ENCODE results near the gene XYLT1.

The XYLT1 gene

DNA sequence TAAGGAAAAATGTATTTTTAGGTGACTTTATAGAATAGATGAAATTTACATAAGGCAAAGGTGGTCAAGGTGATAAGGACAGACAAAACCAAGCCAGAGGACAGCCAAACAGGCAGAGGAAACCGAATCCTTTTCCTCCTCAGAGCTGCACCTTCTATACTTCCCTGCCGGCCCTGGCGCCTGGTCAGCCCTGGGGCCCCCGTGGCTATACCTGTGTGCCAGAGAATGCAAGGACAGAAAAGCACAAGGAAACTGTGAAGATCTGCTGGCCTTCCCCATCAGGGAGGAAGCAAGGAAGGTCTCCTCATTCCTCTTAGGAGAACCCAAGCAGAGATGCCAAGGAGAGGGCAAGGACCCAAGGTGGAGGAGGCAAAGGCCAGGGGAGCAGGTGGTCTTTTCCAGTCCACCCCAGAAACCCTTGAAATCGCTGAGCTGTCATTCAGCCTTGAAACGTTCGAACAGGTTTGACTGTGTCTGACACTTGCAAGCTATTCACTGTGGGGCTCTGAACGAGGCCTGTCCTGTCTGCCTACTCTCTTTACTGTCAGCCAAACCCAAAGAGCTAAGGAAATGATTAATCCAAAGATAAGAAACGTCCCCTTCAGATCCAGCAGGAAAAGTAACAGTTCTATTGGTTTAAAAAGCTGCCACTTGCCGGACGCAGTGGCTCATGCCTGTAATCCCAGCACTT is 114.4 kb downstream of the XYLT1 start:
- Histone ChIP-seq H3K4me1 (ENCODE audit: insufficient read depth, poor library complexity, severe bottlenecking) (peaks cover 6% of the 10 kb centered on the region), H3K9me3 (ENCODE audit: severe bottlenecking) (no peaks in the 10 kb centered on the region), H3K36me3 (ENCODE audit: low read depth) (no peaks in the 10 kb centered on the region)

DNA sequence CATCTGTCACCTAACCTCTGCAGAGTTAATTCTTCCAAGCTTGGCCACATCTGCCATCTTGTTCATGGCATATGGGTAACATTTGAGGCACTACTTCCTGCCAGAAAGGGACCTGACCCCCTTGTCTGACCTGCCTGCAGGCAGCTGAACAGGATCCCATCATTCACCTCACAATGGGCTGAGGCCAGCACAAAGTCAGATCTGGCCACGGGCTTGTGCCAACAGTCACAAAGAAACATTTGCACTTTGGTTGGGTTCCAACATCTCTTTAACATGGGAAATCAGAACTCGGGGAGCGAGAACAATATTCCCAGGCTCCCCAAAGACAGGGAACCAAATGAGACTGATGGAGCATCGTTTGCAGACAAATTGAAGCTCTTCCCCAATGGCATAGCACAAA is 116.1 kb downstream of the XYLT1 start:
- H3K36me3 ChIP-seq (ENCODE audit: low read depth) = no peaks in the 10 kb centered on the region
- ATAC-seq (ENCODE audit: low read depth) (no peak), DNase-seq (ENCODE audit: low spot score) (no peak)
- TF ChIP-seq, protein P1, sequence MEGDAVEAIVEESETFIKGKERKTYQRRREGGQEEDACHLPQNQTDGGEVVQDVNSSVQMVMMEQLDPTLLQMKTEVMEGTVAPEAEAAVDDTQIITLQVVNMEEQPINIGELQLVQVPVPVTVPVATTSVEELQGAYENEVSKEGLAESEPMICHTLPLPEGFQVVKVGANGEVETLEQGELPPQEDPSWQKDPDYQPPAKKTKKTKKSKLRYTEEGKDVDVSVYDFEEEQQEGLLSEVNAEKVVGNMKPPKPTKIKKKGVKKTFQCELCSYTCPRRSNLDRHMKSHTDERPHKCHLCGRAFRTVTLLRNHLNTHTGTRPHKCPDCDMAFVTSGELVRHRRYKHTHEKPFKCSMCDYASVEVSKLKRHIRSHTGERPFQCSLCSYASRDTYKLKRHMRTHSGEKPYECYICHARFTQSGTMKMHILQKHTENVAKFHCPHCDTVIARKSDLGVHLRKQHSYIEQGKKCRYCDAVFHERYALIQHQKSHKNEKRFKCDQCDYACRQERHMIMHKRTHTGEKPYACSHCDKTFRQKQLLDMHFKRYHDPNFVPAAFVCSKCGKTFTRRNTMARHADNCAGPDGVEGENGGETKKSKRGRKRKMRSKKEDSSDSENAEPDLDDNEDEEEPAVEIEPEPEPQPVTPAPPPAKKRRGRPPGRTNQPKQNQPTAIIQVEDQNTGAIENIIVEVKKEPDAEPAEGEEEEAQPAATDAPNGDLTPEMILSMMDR (IDR thresholded peaks at IDR 0.05; ENCODE audit: poor library complexity, severe bottlenecking) = no peak
- H3K27me3 ChIP-seq (ENCODE audit: insufficient read depth, poor library complexity, severe bottlenecking) = no peaks in the 10 kb centered on the region
- no peak overlapping the region for H3K27ac ChIP-seq (ENCODE audit: poor library complexity, severe bottlenecking)
- H3K4me3 ChIP-seq (ENCODE audit: severe bottlenecking) = no peak overlapping the region
- no peaks in the 10 kb centered on the region for H3K9me3 ChIP-seq (ENCODE audit: severe bottlenecking)
- peaks cover 1% of the 10 kb centered on the region for H3K4me1 ChIP-seq (ENCODE audit: insufficient read depth, poor library complexity, severe bottlenecking)

More for the DNA sequence above, 114.4 kb downstream of the XYLT1 start:
- ATAC-seq (ENCODE audit: low read depth) (no peak), DNase-seq (ENCODE audit: low spot score) (no peak)
- TF ChIP-seq, protein P1 (IDR thresholded peaks at IDR 0.05; ENCODE audit: poor library complexity, severe bottlenecking) = no peak
- no peak overlapping the region for H3K27ac ChIP-seq (ENCODE audit: poor library complexity, severe bottlenecking)
- no peaks in the 10 kb centered on the region for H3K27me3 ChIP-seq (ENCODE audit: insufficient read depth, poor library complexity, severe bottlenecking)
- H3K4me3 ChIP-seq (ENCODE audit: severe bottlenecking) = no peak overlapping the region

DNA sequence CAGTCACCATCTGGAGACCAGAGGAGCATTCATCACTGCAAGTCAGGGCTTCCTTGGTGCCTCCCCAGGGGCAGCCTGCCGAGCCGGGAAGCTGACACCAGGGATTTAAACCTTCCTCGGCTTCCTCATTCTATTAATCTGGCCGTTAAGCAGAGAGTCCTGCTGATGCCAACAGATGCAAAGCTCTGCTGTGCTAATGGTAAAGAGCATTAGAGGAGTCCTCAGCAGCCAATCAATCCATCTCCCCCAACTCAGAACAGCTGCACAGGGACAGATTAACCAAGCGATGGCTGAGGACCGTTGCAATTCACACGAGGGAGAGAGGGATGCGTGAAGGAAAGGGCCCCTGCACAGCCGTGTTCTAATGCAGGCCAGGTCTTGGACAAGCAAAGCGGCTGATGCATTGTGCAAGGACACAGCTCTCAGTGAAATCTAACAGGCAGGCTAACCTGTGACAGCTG is 116.6 kb downstream of the XYLT1 start:
- Histone ChIP-seq H3K4me1 (ENCODE audit: insufficient read depth, poor library complexity, severe bottlenecking) (no peaks in the 10 kb centered on the region), H3K36me3 (ENCODE audit: low read depth) (no peaks in the 10 kb centered on the region), H3K4me3 (ENCODE audit: severe bottlenecking) (no peak overlapping the region), H3K27ac (ENCODE audit: poor library complexity, severe bottlenecking) (no peak overlapping the region), H3K9me3 (ENCODE audit: severe bottlenecking) (no peaks in the 10 kb centered on the region), H3K27me3 (ENCODE audit: insufficient read depth, poor library complexity, severe bottlenecking) (no peaks in the 10 kb centered on the region)
- TF ChIP-seq, protein P1 (IDR thresholded peaks at IDR 0.05; ENCODE audit: poor library complexity, severe bottlenecking) = no peak
- ATAC-seq (ENCODE audit: low read depth) = no peak
- no peak for DNase-seq (ENCODE audit: low spot score)

DNA sequence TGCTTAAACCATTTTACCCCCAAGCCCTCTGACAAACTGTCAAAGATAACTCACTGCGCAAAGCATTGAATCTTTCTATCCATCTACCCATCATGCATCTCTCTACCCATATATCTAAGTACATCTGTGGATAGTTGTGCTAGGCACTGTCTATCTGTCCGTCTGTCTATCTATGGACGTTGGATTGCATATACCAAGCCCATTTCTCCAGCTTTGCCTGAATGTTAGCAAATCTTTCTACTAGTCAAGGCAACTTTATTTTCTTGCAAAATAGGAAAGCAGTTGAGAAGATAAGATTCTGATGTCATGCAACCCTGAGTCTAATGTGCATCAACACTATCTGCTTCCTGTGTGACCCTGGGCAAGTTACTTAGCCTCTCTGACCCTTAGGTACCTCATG is 117.2 kb downstream of the XYLT1 start:
- ATAC-seq (ENCODE audit: low read depth) (no peak), DNase-seq (ENCODE audit: low spot score) (no peak)
- Histone ChIP-seq H3K4me3 (ENCODE audit: severe bottlenecking) (no peak overlapping the region), H3K27me3 (ENCODE audit: insufficient read depth, poor library complexity, severe bottlenecking) (no peaks in the 10 kb centered on the region), H3K9me3 (ENCODE audit: severe bottlenecking) (no peaks in the 10 kb centered on the region), H3K27ac (ENCODE audit: poor library complexity, severe bottlenecking) (no peak overlapping the region), H3K36me3 (ENCODE audit: low read depth) (no peaks in the 10 kb centered on the region), H3K4me1 (ENCODE audit: insufficient read depth, poor library complexity, severe bottlenecking) (no peaks in the 10 kb centered on the region)
- TF ChIP-seq, protein P1 (IDR thresholded peaks at IDR 0.05; ENCODE audit: poor library complexity, severe bottlenecking) = no peak

DNA sequence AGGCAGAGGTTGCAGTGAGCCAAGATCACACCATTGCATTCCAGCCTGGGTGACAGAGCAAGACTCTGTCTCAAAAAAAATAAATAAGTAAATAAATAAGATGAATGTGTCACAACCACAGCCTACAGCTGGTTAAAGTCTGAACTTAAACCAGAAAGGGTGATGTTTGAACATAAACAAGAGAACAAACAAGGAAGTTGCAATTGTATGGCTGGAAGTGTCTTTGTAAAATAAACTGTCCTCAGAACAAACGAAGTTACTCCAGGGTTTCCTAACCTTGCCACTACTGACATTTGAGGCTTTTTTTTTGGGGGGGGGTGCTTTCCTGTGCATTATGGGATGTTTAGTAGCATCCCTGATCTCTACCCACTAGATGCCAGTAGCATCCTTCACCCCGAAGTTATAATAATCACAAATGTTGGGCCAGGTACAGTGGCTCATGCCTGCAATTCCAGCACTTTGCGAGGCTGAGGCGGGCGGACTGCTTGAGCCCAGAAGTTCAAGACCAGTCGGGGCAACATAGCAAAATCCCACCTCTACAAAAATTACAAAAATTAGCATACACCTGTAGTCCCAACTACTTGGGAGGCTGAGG is 119.2 kb downstream of the XYLT1 start:
- Histone ChIP-seq H3K27ac (ENCODE audit: poor library complexity, severe bottlenecking) (no peak overlapping the region), H3K4me1 (ENCODE audit: insufficient read depth, poor library complexity, severe bottlenecking) (no peaks in the 10 kb centered on the region), H3K9me3 (ENCODE audit: severe bottlenecking) (no peaks in the 10 kb centered on the region), H3K4me3 (ENCODE audit: severe bottlenecking) (no peak overlapping the region), H3K36me3 (ENCODE audit: low read depth) (no peaks in the 10 kb centered on the region), H3K27me3 (ENCODE audit: insufficient read depth, poor library complexity, severe bottlenecking) (no peaks in the 10 kb centered on the region)
- TF ChIP-seq, protein P1 (IDR thresholded peaks at IDR 0.05; ENCODE audit: poor library complexity, severe bottlenecking) = no peak
- DNase-seq (ENCODE audit: low spot score) (no peak), ATAC-seq (ENCODE audit: low read depth) (no peak)
